ENCODE results near the gene SLC13A1. TPM values are rescaled to one million over a fixed set of nuclear protein-coding genes. Genes with fewer than 3 reads are reported as not detected.
"Not testable (repeated sequence)": the region's sequence is repeated elsewhere in the genome, so short reads cannot be mapped to it uniquely, and the experiment has no call there.

Gene SLC13A1
- total RNA-seq, 1 donor from 2014 or later: not detected

- no peak for TF ChIP-seq CTCF (IDR thresholded peaks at IDR 0.05)
- POLR2A ChIA-PET: no interaction called here
- H3K27me3 Mint-ChIP-seq: no peaks in the 10 kb centered on the region
These were observed 30.8 kb upstream of the SLC13A1 start for GRCh38 chr7:123230603-123231002.

GRCh38 chr7:123230147-123230546, 30.4 kb upstream of the SLC13A1 start:
- Mint-ChIP-seq H3K4me3 (no peak overlapping the region), H3K27me3 (no peaks in the 10 kb centered on the region), H3K36me3 (ENCODE audit: low read depth) (no peaks in the 10 kb centered on the region), H3K27ac (no peak overlapping the region), H3K9me3 (peaks cover 14% of the 10 kb centered on the region), H3K4me1 (no peaks in the 10 kb centered on the region)
- TF ChIP-seq CTCF (IDR thresholded peaks at IDR 0.05): no peak
- ChIA-PET POLR2A (no interaction called here), CTCF (no interaction called here)
- ATAC-seq (ENCODE audit: low read depth): no peak
- DNase-seq: no peak
- intact Hi-C loops (cut with micrococcal nuclease): no loop called here

More at GRCh38 chr7:123230603-123231002, 30.8 kb upstream of the SLC13A1 start:
- Mint-ChIP-seq H3K27ac (no peak overlapping the region), H3K9me3 (peaks cover 10% of the 10 kb centered on the region), H3K4me1 (no peaks in the 10 kb centered on the region), H3K4me3 (no peak overlapping the region), H3K36me3 (ENCODE audit: low read depth) (no peaks in the 10 kb centered on the region)
- intact Hi-C loops (cut with micrococcal nuclease): no loop called here
- ATAC-seq (ENCODE audit: low read depth) (no peak), DNase-seq (no peak)
- CTCF ChIA-PET: no interaction called here

- peaks cover 14% of the 10 kb centered on the region for H3K9me3 Mint-ChIP-seq
- TF ChIP-seq CTCF (IDR thresholded peaks at IDR 0.05): no peak
- H3K27me3 Mint-ChIP-seq: no peaks in the 10 kb centered on the region
- intact Hi-C loops (cut with micrococcal nuclease): no loop called here
- H3K27ac Mint-ChIP-seq: no peak overlapping the region
- H3K36me3 Mint-ChIP-seq (ENCODE audit: low read depth): no peaks in the 10 kb centered on the region
- no peak overlapping the region for H3K4me3 Mint-ChIP-seq
- POLR2A ChIA-PET: no interaction called here
- ATAC-seq (ENCODE audit: low read depth) (no peak), DNase-seq (no peak)
- CTCF ChIA-PET: no interaction called here
- no peaks in the 10 kb centered on the region for H3K4me1 Mint-ChIP-seq
These were observed 29.7 kb upstream of the SLC13A1 start for GRCh38 chr7:123229426-123229825.

GRCh38 chr7:123227666-123228065, 27.9 kb upstream of the SLC13A1 start:
- H3K4me3 Mint-ChIP-seq; POLR2A ChIA-PET; H3K27ac Mint-ChIP-seq; DNase-seq; intact Hi-C loops (cut with micrococcal nuclease); H3K4me1 Mint-ChIP-seq; CTCF ChIA-PET; ATAC-seq (ENCODE audit: low read depth); H3K27me3 Mint-ChIP-seq; H3K36me3 Mint-ChIP-seq (ENCODE audit: low read depth): not testable (repeated sequence)
- H3K9me3 Mint-ChIP-seq: peaks cover 16% of the 10 kb centered on the region

GRCh38 chr7:123220396-123220795, 20.6 kb upstream of the SLC13A1 start:
- ATAC-seq (ENCODE audit: low read depth): no peak
- no peaks in the 10 kb centered on the region for H3K27me3 Mint-ChIP-seq
- DNase-seq: no peak
- no peak overlapping the region for H3K27ac Mint-ChIP-seq
- no peaks in the 10 kb centered on the region for H3K36me3 Mint-ChIP-seq (ENCODE audit: low read depth)
- ChIA-PET CTCF (no interaction called here), POLR2A (no interaction called here)
- TF ChIP-seq CTCF (IDR thresholded peaks at IDR 0.05): no peak
- no peaks in the 10 kb centered on the region for H3K4me1 Mint-ChIP-seq
- intact Hi-C loops (cut with micrococcal nuclease): no loop called here
- H3K9me3 Mint-ChIP-seq: peaks cover 16% of the 10 kb centered on the region
- no peak overlapping the region for H3K4me3 Mint-ChIP-seq

- no peak for TF ChIP-seq CTCF (IDR thresholded peaks at IDR 0.05)
- Mint-ChIP-seq H3K27ac (no peak overlapping the region), H3K36me3 (ENCODE audit: low read depth) (no peaks in the 10 kb centered on the region), H3K4me3 (no peak overlapping the region), H3K4me1 (no peaks in the 10 kb centered on the region), H3K9me3 (peaks cover 18% of the 10 kb centered on the region), H3K27me3 (no peaks in the 10 kb centered on the region)
- intact Hi-C loops (cut with micrococcal nuclease): no loop called here
- POLR2A ChIA-PET: no interaction called here
- no peak for ATAC-seq (ENCODE audit: low read depth)
- CTCF ChIA-PET: no interaction called here
- no peak for DNase-seq
These were observed 19.1 kb upstream of the SLC13A1 start for GRCh38 chr7:123218866-123219265.

Data from activated B cell treated with CpG ODN at 0.5 μM for 24 hours (primary cell).